ENCODE data around the gene ATL1.

Gene ATL1

DNA sequence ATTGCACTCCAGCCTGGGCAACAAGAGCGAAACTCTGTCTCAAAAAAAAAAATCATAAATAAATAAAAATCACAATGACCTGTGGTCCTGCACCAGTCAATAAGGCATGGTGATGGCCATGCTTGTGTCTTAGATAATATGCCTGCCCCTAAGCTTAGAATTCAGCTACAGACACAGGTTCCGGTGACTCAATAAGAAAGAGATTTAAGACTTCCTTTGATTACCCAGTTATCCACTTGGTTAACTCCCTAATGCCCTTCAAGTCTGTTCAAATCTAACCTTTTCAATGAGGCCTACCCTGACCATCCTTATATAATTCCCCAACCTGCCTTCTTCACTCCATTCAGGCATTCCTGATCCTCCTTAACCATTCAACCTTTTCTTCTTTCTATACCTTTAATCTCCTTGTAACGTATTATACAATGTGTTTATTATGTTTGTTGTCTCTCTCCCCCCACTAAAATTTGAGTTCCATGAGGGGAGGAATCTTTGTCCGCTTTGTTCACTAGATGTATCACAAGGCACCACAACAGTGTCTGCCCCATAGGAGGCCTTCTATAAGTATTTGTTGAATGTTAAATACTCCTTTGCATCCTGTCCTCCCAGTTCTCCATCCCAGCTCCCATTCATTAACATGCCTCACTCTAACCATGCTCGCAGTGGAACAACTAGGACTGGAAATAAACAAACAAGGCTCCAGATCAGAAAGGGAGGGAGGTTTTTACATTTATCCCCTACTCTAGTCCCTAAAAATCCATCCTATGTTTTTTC is 36.5 kb upstream of the ATL1 start:
- no peak overlapping the region for H3K4me3 ChIP-seq (ENCODE audit: low read depth in 1 of 2, low read length in 2 of 2)
- DNase-seq (no peak), ATAC-seq (ENCODE audit: insufficient read depth, low read depth) (no peak)
- peaks cover 46% of the 10 kb centered on the region; the same call in 1 of the 2 replicates for H4K20me1 ChIP-seq (ENCODE audit: insufficient read depth, low read length)
- peaks cover 97% of the 10 kb centered on the region for H3K79me2 ChIP-seq (ENCODE audit: insufficient read depth, low read length)
- H3K36me3 ChIP-seq (ENCODE audit: insufficient read depth, low read length) = peaks cover 12% of the 10 kb centered on the region; the same call in 1 of the 2 replicates
- H3K27ac ChIP-seq (ENCODE audit: low read length) = no peak overlapping the region
- H3K4me1 ChIP-seq (ENCODE audit: insufficient read depth, low read length) = peaks cover 14% of the 10 kb centered on the region; the same call in 1 of the 2 replicates
- TF ChIP-seq CTCF (IDR thresholded peaks at IDR 0.05; ENCODE audit: borderline replicate concordance, extremely low read depth, low read length, poor library complexity, severe bottlenecking) (no peak), EZH2 (IDR thresholded peaks at IDR 0.05; ENCODE audit: borderline replicate concordance, low read depth, low read length, severe bottlenecking) (no peak)
- H3K4me2 ChIP-seq (ENCODE audit: insufficient read depth, low read length) = no peak overlapping the region
- H2AFZ ChIP-seq (ENCODE audit: low read depth, low read length) = no peak overlapping the region
- H3K9ac ChIP-seq (ENCODE audit: low read depth, low read length) = no peak overlapping the region
- no peaks in the 10 kb centered on the region for H3K9me3 ChIP-seq (ENCODE audit: insufficient read depth, low read length, severe bottlenecking)
- H3K27me3 ChIP-seq (ENCODE audit: insufficient read depth, low read length, poor library complexity) = no peaks in the 10 kb centered on the region

GRCh38 chr14:50524060-50524459 is 35.9 kb upstream of the ATL1 start:
- TF ChIP-seq EZH2 (IDR thresholded peaks at IDR 0.05; ENCODE audit: borderline replicate concordance, low read depth, low read length, severe bottlenecking) (no peak), CTCF (IDR thresholded peaks at IDR 0.05; ENCODE audit: borderline replicate concordance, extremely low read depth, low read length, poor library complexity, severe bottlenecking) (no peak)
- peaks cover 13% of the 10 kb centered on the region; the same call in 1 of the 2 replicates for H3K36me3 ChIP-seq (ENCODE audit: insufficient read depth, low read length)
- H4K20me1 ChIP-seq (ENCODE audit: insufficient read depth, low read length) = peaks cover 48% of the 10 kb centered on the region; the same call in 1 of the 2 replicates
- H3K27me3 ChIP-seq (ENCODE audit: insufficient read depth, low read length, poor library complexity) = no peaks in the 10 kb centered on the region
- ATAC-seq (ENCODE audit: insufficient read depth, low read depth) (no peak), DNase-seq (no peak)
- no peaks in the 10 kb centered on the region for H3K9me3 ChIP-seq (ENCODE audit: insufficient read depth, low read length, severe bottlenecking)
- H3K4me3 ChIP-seq (ENCODE audit: low read depth in 1 of 2, low read length in 2 of 2) = no peak overlapping the region
- H3K4me2 ChIP-seq (ENCODE audit: insufficient read depth, low read length) = no peak overlapping the region
- H3K4me1 ChIP-seq (ENCODE audit: insufficient read depth, low read length) = peaks cover 18% of the 10 kb centered on the region; the same call in 1 of the 2 replicates
- no peak overlapping the region for H3K27ac ChIP-seq (ENCODE audit: low read length)
- no peak overlapping the region for H2AFZ ChIP-seq (ENCODE audit: low read depth, low read length)
- no peak overlapping the region for H3K9ac ChIP-seq (ENCODE audit: low read depth, low read length)
- peaks cover 98% of the 10 kb centered on the region for H3K79me2 ChIP-seq (ENCODE audit: insufficient read depth, low read length)

GRCh38 chr14:50524731-50525515 is 35.0 kb upstream of the ATL1 start:
- Histone ChIP-seq H3K27ac (ENCODE audit: low read length) (no peak overlapping the region), H3K4me2 (ENCODE audit: insufficient read depth, low read length) (no peak overlapping the region), H3K9ac (ENCODE audit: low read depth, low read length) (no peak overlapping the region), H2AFZ (ENCODE audit: low read depth, low read length) (no peak overlapping the region), H3K79me2 (ENCODE audit: insufficient read depth, low read length) (peaks cover 98% of the 10 kb centered on the region), H3K9me3 (ENCODE audit: insufficient read depth, low read length, severe bottlenecking) (no peaks in the 10 kb centered on the region), H4K20me1 (ENCODE audit: insufficient read depth, low read length) (peaks cover 53% of the 10 kb centered on the region), H3K4me3 (ENCODE audit: low read depth in 1 of 2, low read length in 2 of 2) (no peak overlapping the region), H3K36me3 (ENCODE audit: insufficient read depth, low read length) (peaks cover 20% of the 10 kb centered on the region; the same call in 1 of the 2 replicates), H3K4me1 (ENCODE audit: insufficient read depth, low read length) (peaks cover 26% of the 10 kb centered on the region), H3K27me3 (ENCODE audit: insufficient read depth, low read length, poor library complexity) (no peaks in the 10 kb centered on the region)
- no peak for TF ChIP-seq CTCF (IDR thresholded peaks at IDR 0.05; ENCODE audit: borderline replicate concordance, extremely low read depth, low read length, poor library complexity, severe bottlenecking)
- no peak for TF ChIP-seq EZH2 (IDR thresholded peaks at IDR 0.05; ENCODE audit: borderline replicate concordance, low read depth, low read length, severe bottlenecking)
- DNase-seq (no peak), ATAC-seq (ENCODE audit: insufficient read depth, low read depth) (no peak)
